Endothelial cell of umbilical vein (primary cell): ENCODE data around the gene SLAIN2.

Experiments used
- CTCF ChIP-seq, 2 donors: IDR thresholded peaks; 1 replicate in 1 of 2; 2 replicates in 1 of 2; pipeline ENCODE4 v1.5.1; 2011; ENCODE audit warnings: low read length in 2 of 2, mild to moderate bottlenecking in 2 of 2, moderate library complexity in 2 of 2, control low read depth in 1 of 2, inconsistent platforms in 1 of 2, low read depth in 1 of 2; ENCODE audit not compliant: insufficient read depth in 1 of 2; ENCODE audit errors: extremely low read depth in 1 of 2
- EZH2 ChIP-seq: IDR thresholded peaks from 2 replicates; pipeline ENCODE4 v1.6.1; 2012; ENCODE audit warnings: borderline replicate concordance, low read depth, mild to moderate bottlenecking, moderate library complexity, low read length, inconsistent platforms; ENCODE audit not compliant: severe bottlenecking
- GATA2 ChIP-seq: IDR thresholded peaks from 2 replicates; pipeline ENCODE4 v1.7.0; 2011; ENCODE audit warnings: low read depth, mild to moderate bottlenecking, moderate library complexity, mixed read lengths, low read length; ENCODE audit not compliant: insufficient read length, insufficient read depth
- JUN ChIP-seq: IDR thresholded peaks from 2 replicates; pipeline ENCODE4 v1.6.1; 2011; ENCODE audit warnings: borderline replicate concordance, low read depth; ENCODE audit not compliant: insufficient read length, insufficient read depth
- MYC ChIP-seq: IDR thresholded peaks from one replicate; pipeline ENCODE4 v1.6.1; 2011; ENCODE audit warnings: mild to moderate bottlenecking, low read depth, low read length
- POLR2A ChIP-seq: IDR thresholded peaks from 2 replicates; pipeline ENCODE4 v1.6.1; 2012; ENCODE audit warnings: low read depth, mild to moderate bottlenecking, control low read depth, low read length
- POLR2AphosphoS5 ChIP-seq: IDR thresholded peaks from 2 replicates; pipeline ENCODE4 v1.6.1; 2012; ENCODE audit warnings: low read depth, mild to moderate bottlenecking, control low read depth, low read length, moderate library complexity; ENCODE audit not compliant: insufficient read depth
- TF ChIP-seq, protein P1 (sequence below): IDR thresholded peaks from 2 replicates; pipeline ENCODE4 v1.6.1; 2011; ENCODE audit not compliant: insufficient read depth, insufficient read length

DNA sequence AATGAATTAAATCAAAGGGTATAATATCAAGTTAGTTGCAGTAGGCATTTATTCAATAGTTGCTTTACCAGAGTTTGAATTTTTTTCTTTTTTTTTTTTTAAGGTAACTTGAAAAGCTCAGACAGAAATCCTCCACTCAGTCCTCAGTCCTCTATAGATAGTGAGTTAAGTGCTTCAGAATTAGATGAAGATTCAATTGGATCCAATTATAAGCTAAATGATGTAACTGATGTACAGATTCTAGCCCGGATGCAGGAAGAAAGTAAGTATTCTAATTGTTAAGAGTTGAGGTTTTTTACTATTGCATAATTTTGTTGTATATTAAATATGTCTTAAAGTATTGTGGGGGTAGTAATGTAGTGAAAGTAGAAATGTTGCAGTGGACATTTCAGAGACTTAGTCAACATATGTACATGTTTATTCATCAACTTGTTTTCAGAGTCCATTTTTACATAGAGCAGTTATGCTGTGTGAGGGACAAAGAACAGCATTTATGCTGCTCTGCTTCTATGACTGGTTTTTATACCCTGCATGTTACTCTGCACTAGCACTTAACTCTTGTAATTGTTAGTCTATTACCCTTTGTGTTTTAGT, 38.4 kb downstream of the SLAIN2 start:
- TF ChIP-seq POLR2A (no peak), CTCF (IDR thresholded peaks at IDR 0.05; ENCODE audit: extremely low read depth in 1 of 2, insufficient read depth in 1 of 2, low read depth in 1 of 2, low read length in 2 of 2) (no peak), EZH2 (no peak), GATA2 (no peak), POLR2AphosphoS5 (no peak), JUN (no peak), MYC (no peak)
- TF ChIP-seq, protein P1, sequence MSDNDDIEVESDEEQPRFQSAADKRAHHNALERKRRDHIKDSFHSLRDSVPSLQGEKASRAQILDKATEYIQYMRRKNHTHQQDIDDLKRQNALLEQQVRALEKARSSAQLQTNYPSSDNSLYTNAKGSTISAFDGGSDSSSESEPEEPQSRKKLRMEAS: no peak
